H1 (cell line): ENCODE measurements around the gene ANAPC1. TPM values are rescaled to one million over a fixed set of nuclear protein-coding genes. Genes with fewer than 3 reads are reported as not detected.
"Not testable (repeated sequence)": the region's sequence is repeated elsewhere in the genome, so short reads cannot be mapped to it uniquely, and the experiment has no call there.

Experiments
- CTCF ChIA-PET: fragments of 300-600 bp; sonication (Branson Sonifier 250); formaldehyde crosslinking; loops from one replicate; lab custom pipeline; 2021; ENCODE audit not compliant: partially characterized antibody; lab: Charles Lee
- POLR2A ChIA-PET: fragments of 300-600 bp; sonication (Branson Sonifier 250); formaldehyde crosslinking; loops from one replicate; lab custom pipeline; 2021; ENCODE audit warnings: inconsistent platforms; ENCODE audit not compliant: partially characterized antibody; lab: Charles Lee
- DNase-seq, 2 experiments: peaks; one replicate each; pipeline versions ENCODE4 v3.0.0 to v3.0.0-alpha.2; 2010 to 2022; ENCODE audit warnings: low spot score in 2 of 2, low read depth in 1 of 2, mixed read lengths in 1 of 2
- FAIRE-seq: peaks from 2 replicates; lab custom pipeline; 2011; peaks lifted over from hg19 to GRCh38; lab: Jason Lieb, UNC
- H2AFZ ChIP-seq: 2 replicates; pipeline ENCODE4 v1.8.1; 2012; ENCODE audit warnings: low read length, inconsistent platforms
- H2AK5ac ChIP-seq: 2 replicates; pipeline ENCODE4 v1.6.1; 2013; ENCODE audit warnings: low read depth, low read length
- H2BK120ac ChIP-seq: replicated peaks from 2 replicates; pipeline ENCODE3; 2013; ENCODE audit warnings: low read depth, low read length, inconsistent platforms
- H2BK12ac ChIP-seq: 2 replicates; pipeline ENCODE4 v1.6.1; 2013; ENCODE audit warnings: low read depth, low read length
- H2BK15ac ChIP-seq: 2 replicates; pipeline ENCODE4 v1.6.1; 2013; ENCODE audit warnings: low read length
- H2BK20ac ChIP-seq: 2 replicates; pipeline ENCODE4 v1.6.1; 2013; ENCODE audit warnings: low read length
- H2BK5ac ChIP-seq: 2 replicates; pipeline ENCODE4 v1.6.1; 2013; ENCODE audit warnings: low read depth, low read length
- H3K14ac ChIP-seq: 2 replicates; pipeline ENCODE4 v1.6.1; 2013; ENCODE audit warnings: inconsistent platforms; ENCODE audit not compliant: insufficient read length
- H3K18ac ChIP-seq: 2 replicates; pipeline ENCODE4 v1.6.1; 2013; ENCODE audit warnings: low read length; ENCODE audit errors: extremely low read depth
- H3K23ac ChIP-seq: 2 replicates; pipeline ENCODE4 v1.6.1; 2013; ENCODE audit warnings: inconsistent platforms; ENCODE audit not compliant: insufficient read length
- H3K23me2 ChIP-seq: 2 replicates; pipeline ENCODE4 v1.6.1; 2013; ENCODE audit warnings: low read depth, low read length
- H3K27ac ChIP-seq: 2 replicates; pipeline ENCODE4 v1.6.1; 2011; ENCODE audit warnings: low read depth, low read length, inconsistent platforms
- H3K27me3 ChIP-seq, 4 experiments: replicated peaks in 1 of 4; 1 replicate in 1 of 4; 2 replicates in 3 of 4; pipeline versions ENCODE4 v1.6.1 to v1.8.1; 2011 to 2013; ENCODE audit warnings: low read length in 3 of 4, mild to moderate bottlenecking in 3 of 4, inconsistent platforms in 2 of 4, mixed read lengths in 2 of 4, moderate library complexity in 1 of 4; ENCODE audit not compliant: control insufficient read depth in 3 of 4, insufficient read depth in 3 of 4; ENCODE audit errors: extremely low read depth in 1 of 4
- H3K36me3 ChIP-seq, 4 experiments: 2 replicates each; pipeline versions ENCODE4 v1.6.1 to v1.8.1; 2011 to 2013; ENCODE audit warnings: mild to moderate bottlenecking in 4 of 4, low read length in 3 of 4, moderate library complexity in 2 of 4, control low read depth in 1 of 4, inconsistent platforms in 1 of 4; ENCODE audit not compliant: insufficient read depth in 4 of 4, control insufficient read depth in 2 of 4
- H3K4ac ChIP-seq: replicated peaks from 2 replicates; pipeline ENCODE3; 2013; ENCODE audit warnings: low read length, low read depth, mixed read lengths, inconsistent platforms; ENCODE audit not compliant: insufficient read length
- H3K4me1 ChIP-seq, 4 experiments: replicated peaks in 1 of 4; 1 replicate in 1 of 4; 2 replicates in 3 of 4; pipeline versions ENCODE4 v1.6.1 to v1.8.1; 2011 to 2013; ENCODE audit warnings: low read length in 3 of 4, inconsistent platforms in 2 of 4, mixed read lengths in 1 of 4; ENCODE audit not compliant: insufficient read depth in 4 of 4, control insufficient read depth in 3 of 4
- H3K4me2 ChIP-seq, 2 experiments: 2 replicates each; pipeline versions ENCODE4 v1.6.1 to v1.8.1; 2011 to 2013; ENCODE audit warnings: low read depth in 2 of 2, low read length in 2 of 2, control low read depth in 1 of 2, inconsistent platforms in 1 of 2, mild to moderate bottlenecking in 1 of 2; ENCODE audit not compliant: insufficient read depth in 1 of 2
- H3K4me3 ChIP-seq, 4 experiments: fragments of 200-600, 300-600 bp in 1 of 4; sonication (generic), shearing (Covaris generic), sonication (Bioruptor Twin) in 1 of 4; 2 replicates each; pipeline versions ENCODE4 v1.5.1 to v1.8.1; 2011 to 2016; ENCODE audit warnings: low read length in 4 of 4, low read depth in 3 of 4, control low read depth in 2 of 4, inconsistent platforms in 2 of 4, mild to moderate bottlenecking in 2 of 4, mixed read lengths in 1 of 4, moderate library complexity in 1 of 4; ENCODE audit not compliant: insufficient read depth in 2 of 4; ENCODE audit errors: extremely low read depth in 1 of 4
- H3K56ac ChIP-seq: replicated peaks from 2 replicates; pipeline ENCODE3; 2013; ENCODE audit warnings: low read depth, mild to moderate bottlenecking, mixed read lengths, low read length, inconsistent platforms; ENCODE audit not compliant: insufficient read length
- H3K79me1 ChIP-seq: 2 replicates; pipeline ENCODE4 v1.6.1; 2013; ENCODE audit warnings: low read depth, low read length, control low read depth
- H3K79me2 ChIP-seq, 2 experiments: 2 replicates each; pipeline versions ENCODE4 v1.6.1 to v1.8.1; 2012 to 2013; ENCODE audit warnings: low read length in 2 of 2, mild to moderate bottlenecking in 2 of 2, inconsistent platforms in 1 of 2; ENCODE audit not compliant: insufficient read depth in 2 of 2, control insufficient read depth in 1 of 2
- H3K9ac ChIP-seq, 4 experiments: replicated peaks in 1 of 4; 1 replicate in 1 of 4; 2 replicates in 3 of 4; pipeline versions ENCODE4 v1.6.1 to v1.8.1; 2011 to 2013; ENCODE audit warnings: low read depth in 3 of 4, low read length in 3 of 4, control low read depth in 2 of 4, mild to moderate bottlenecking in 2 of 4, moderate library complexity in 2 of 4, inconsistent platforms in 1 of 4; ENCODE audit errors: extremely low read depth in 1 of 4
- H3K9me3 ChIP-seq, 2 experiments: 2 replicates each; pipeline versions ENCODE4 v1.6.1 to v1.8.1; 2012 to 2013; ENCODE audit warnings: mild to moderate bottlenecking in 2 of 2, moderate library complexity in 2 of 2, control low read depth in 1 of 2, inconsistent platforms in 1 of 2, low read depth in 1 of 2, low read length in 1 of 2, mixed read lengths in 1 of 2; ENCODE audit not compliant: insufficient read depth in 2 of 2
- H4K20me1 ChIP-seq, 2 experiments: replicated peaks in 1 of 2; 2 replicates each; pipeline versions ENCODE3 to v1.8.1; 2011 to 2013; ENCODE audit warnings: inconsistent platforms in 2 of 2, low read length in 2 of 2, mild to moderate bottlenecking in 1 of 2; ENCODE audit not compliant: insufficient read depth in 2 of 2, control insufficient read depth in 1 of 2
- H4K5ac ChIP-seq: 2 replicates; pipeline ENCODE4 v1.6.1; 2013; ENCODE audit warnings: low read length, low read depth, mixed read lengths, inconsistent platforms; ENCODE audit not compliant: insufficient read length
- H4K8ac ChIP-seq: 2 replicates; pipeline ENCODE4 v1.8.0; 2013; ENCODE audit warnings: mild to moderate bottlenecking, moderate library complexity, low read length, inconsistent platforms; ENCODE audit not compliant: insufficient read depth; ENCODE audit errors: extremely low read depth
- H4K91ac ChIP-seq: replicated peaks from 2 replicates; pipeline ENCODE3; 2013; ENCODE audit warnings: low read length, mixed read lengths, inconsistent platforms; ENCODE audit not compliant: insufficient read length
- WGBS, 2 experiments: shearing (Covaris generic) in 1 of 2; methylation state at CpG; one replicate each; pipeline versions ENCODE4 v1.1.6 to v1.1.7; 2013 to 2015; ENCODE audit warnings: low lambda C conversion rate in 2 of 2, mixed read lengths in 2 of 2, inconsistent platforms in 1 of 2, low coverage in 1 of 2, missing lambda C conversion rate in 1 of 2; ENCODE audit not compliant: insufficient replicate concordance in 2 of 2, insufficient coverage in 1 of 2, insufficient read length in 1 of 2; ENCODE audit errors: extremely low coverage in 1 of 2, missing lambda C conversion rate in 1 of 2; 5-methylcytosine and 5-hydroxymethylcytosine counted together
- polyA plus RNA-seq, 7 experiments: library from polyadenylated mRNA; depleted of rRNA in 3 of 7; stranded (reverse) in 5 of 7; unstranded in 2 of 7; fragments of >200 nt in 5 of 7; fragments of 200-250 nt in 2 of 7; gene quantifications; 1 replicate in 5 of 7; 2 replicates in 1 of 7; 4 replicates in 1 of 7; pipeline versions ENCODE4 v1.2.1 to v1.2.3, GENCODE V29; 2011 to 2013; ENCODE audit warnings: missing spikeins in 2 of 7, mixed read lengths in 2 of 7
- total RNA-seq: library from RNA; stranded (reverse); fragmentation: NEBNext Ultra II Directional; extraction: Animal tissue kit (Norgen Biotek cat#: 25700); gene quantifications from 2 replicates; pipeline ENCODE4 v1.2.1, GENCODE V29; 2021

ANAPC1 gene
- total and polyA plus RNA-seq, 2 of the 8 experiments (the other 6 are each of a cell fraction or from before 2014, with no cell fraction given) = 46.6 to 107 TPM

GRCh38 chr2:111781443-111782094 lies 102.4 kb downstream of the ANAPC1 start:
- H3K4me3 ChIP-seq, H3K14ac ChIP-seq, H3K18ac ChIP-seq, H2BK12ac ChIP-seq, H3K9ac ChIP-seq, FAIRE-seq, H3K9me3 ChIP-seq, H3K23ac ChIP-seq, H2BK120ac ChIP-seq, H2BK20ac ChIP-seq, H2AFZ ChIP-seq, H3K79me2 ChIP-seq, H4K8ac ChIP-seq, H4K91ac ChIP-seq, H3K36me3 ChIP-seq, H3K23me2 ChIP-seq, H2AK5ac ChIP-seq, H2BK5ac ChIP-seq, H4K20me1 ChIP-seq, H3K27ac ChIP-seq, H3K4me2 ChIP-seq, DNase-seq, H3K4ac ChIP-seq, CTCF ChIA-PET, H4K5ac ChIP-seq, H3K56ac ChIP-seq, H3K27me3 ChIP-seq, H3K4me1 ChIP-seq, POLR2A ChIA-PET, H2BK15ac ChIP-seq, H3K79me1 ChIP-seq: not testable (repeated sequence)
- 84% methylated on average over 5 of the region's 9 CpGs; no CpG with 5 or more reads in 1 of the 2 experiments for WGBS, 2 experiments

- not testable (repeated sequence) for H4K5ac ChIP-seq, H2AFZ ChIP-seq
These were observed 106.8 kb downstream of the ANAPC1 start for GRCh38 chr2:111777155-111777554.

More at GRCh38 chr2:111777155-111777554, 106.8 kb downstream of the ANAPC1 start:
- H3K23ac ChIP-seq, POLR2A ChIA-PET, DNase-seq, H3K79me2 ChIP-seq, H4K8ac ChIP-seq, CTCF ChIA-PET, H2BK12ac ChIP-seq, H4K91ac ChIP-seq, H3K4me3 ChIP-seq, H3K56ac ChIP-seq, H3K79me1 ChIP-seq, H3K4ac ChIP-seq, H3K18ac ChIP-seq, H2BK5ac ChIP-seq, H3K4me2 ChIP-seq, H3K36me3 ChIP-seq, H2BK120ac ChIP-seq, H2BK15ac ChIP-seq, H3K9ac ChIP-seq, H4K20me1 ChIP-seq, H2AK5ac ChIP-seq, H3K14ac ChIP-seq, FAIRE-seq, H2BK20ac ChIP-seq, H3K23me2 ChIP-seq, H3K9me3 ChIP-seq, H3K4me1 ChIP-seq, H3K27me3 ChIP-seq, H3K27ac ChIP-seq: not testable (repeated sequence)
- WGBS, 2 experiments = 95% methylated on average over 4 of the region's 4 CpGs; no CpG with 5 or more reads in 1 of the 2 experiments
